Subcutaneous adipose tissue (tissue), 4 donors: ENCODE results near the gene RPL35A. TPM values are rescaled to one million over a fixed set of nuclear protein-coding genes. Genes with fewer than 3 reads are reported as not detected.

Experiments used
- CTCF ChIP-seq: fragments of 450-650 bp; IDR thresholded peaks from one replicate; pipeline ENCODE4 v1.5.1; 2016; ENCODE audit warnings: low read depth, mild to moderate bottlenecking, control low read depth, antibody characterized with exemption, moderate library complexity
- total RNA-seq, 4 donors: library from RNA; depleted of rRNA; stranded (reverse); fragments of >200 nt; gene quantifications; one replicate each; pipeline ENCODE4 v1.1.0, GENCODE V29; 2016

Gene RPL35A
- total RNA-seq = 100 to 1,000 TPM; 578 to 880 (median 646) TPM

DNA sequence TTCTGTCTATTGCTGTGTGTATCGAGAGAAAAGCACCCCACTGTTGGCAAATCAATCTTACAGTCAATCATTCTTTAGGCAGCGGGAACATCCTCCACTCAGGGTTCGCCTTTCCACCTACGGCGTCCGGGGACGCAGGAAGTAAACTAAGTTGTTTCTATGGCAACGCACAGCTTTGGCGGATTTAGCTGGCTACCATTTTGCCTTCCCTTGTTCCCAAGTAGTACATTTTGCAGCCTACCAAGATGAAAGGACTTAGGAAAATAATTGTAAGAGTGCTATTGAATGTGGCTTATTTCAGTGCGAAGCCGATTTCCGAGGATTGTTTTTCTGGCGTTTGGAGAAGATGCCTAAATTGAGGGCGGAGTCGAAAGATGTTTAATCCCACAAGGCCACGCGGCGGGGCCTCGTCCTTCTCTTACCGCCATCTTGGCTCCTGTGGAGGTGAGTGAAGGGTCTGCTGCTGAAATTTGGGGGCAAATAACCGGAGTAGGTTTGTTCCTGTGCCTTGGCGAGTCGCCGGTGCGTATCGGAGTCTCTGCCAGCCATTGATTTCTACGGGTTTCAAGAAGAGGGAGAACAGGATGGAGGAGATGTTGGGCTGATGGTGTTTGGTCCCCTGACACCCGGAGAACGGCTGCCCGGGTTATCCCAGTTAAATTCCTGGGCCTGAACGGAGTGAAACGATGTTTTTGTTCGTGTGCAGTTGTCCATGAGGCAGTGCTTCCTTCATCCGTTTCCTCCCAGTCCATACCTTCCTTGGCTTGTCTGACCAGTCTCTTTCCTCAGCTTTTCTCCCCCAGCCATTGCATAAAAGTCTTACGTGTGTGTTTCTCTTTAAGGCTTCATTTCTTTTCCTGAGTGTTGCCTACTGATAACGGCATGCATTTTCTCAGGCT is at the start of gene RPL35A:
Gene RPL35A (plus strand): TSS at position 413 of the 899 bp plus-strand sequence. CDS start 778 bp downstream, outside the sequence.
- no peak for TF ChIP-seq CTCF

- TF ChIP-seq CTCF = no peak
Observed at GRCh38 chr3:197901626-197902025, 48.4 kb upstream of the RPL35A start.

DNA sequence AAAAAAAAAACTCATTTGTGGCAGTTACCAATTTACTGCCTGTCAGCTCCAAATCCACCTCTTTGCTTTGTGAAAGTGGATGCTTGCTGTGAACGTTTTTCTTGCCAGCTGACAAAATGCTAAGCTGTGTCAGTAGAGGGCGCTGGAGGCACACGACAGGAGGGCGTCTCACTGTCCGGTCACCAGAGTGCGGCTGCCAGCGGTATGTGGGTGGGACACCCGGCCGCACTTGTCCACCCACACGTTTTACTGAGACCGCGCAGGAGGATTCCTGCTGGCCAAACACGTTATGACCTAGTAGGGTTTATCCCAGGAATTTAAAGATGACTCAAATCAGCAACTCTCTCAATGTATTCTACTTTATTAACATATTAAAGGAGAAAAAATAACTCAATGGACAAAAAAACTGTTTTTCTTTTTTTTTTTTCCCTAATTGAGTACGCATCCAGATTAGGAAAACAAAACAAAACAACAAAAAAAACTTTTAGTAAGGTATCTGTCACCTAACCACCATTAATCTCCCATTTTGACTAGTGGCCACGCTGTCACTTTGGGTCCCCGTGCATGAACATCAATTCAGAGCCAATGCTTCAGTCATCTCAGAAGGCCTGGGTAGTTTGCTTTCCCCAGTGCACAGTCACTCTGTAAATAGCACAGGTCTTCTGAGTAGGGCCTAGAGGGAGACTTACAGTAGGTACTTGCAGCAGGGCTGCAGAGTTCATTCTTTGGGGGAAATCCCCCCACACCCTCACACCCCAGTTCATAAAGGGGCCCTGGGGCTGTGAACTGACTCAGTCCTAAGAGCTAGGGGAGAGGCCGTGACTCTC is 43.8 kb upstream of the RPL35A start:
- TF ChIP-seq CTCF = no peak

DNA sequence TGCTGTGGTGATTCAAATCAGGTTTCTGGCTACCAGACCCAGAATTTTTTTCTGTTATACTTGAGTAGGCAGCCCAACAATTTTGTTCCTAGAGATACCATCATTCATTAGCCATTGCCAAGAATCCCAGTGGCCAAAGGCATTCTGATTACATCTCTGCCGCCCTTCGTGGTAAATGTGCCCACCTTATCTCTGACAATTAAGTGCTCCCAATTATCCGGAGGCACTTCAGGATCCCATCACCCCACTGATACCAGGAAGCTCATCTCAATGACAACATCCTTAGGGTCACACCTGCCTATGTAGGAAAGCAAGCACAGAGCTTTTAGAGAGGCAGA is 43.2 kb upstream of the RPL35A start:
- TF ChIP-seq CTCF = no peak

DNA sequence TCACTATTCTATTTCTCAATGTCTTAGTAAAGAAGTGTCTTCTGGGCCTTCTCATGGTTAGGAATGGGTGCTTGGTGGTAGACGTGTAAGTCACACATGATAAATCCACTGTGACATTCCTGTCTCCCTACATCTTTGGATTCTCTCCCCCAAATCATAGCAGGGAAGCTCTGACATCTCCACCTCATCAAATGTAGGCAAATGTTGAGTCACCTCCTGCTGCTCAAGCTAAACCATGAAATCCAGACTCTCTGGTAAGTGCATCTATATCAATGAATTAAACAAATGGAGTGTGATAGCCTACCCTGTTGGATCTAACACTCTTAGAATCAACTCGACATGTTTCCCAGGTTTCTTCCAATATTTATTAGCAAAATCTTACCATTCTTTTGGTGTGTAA is 42.8 kb upstream of the RPL35A start:
- no peak for TF ChIP-seq CTCF

GRCh38 chr3:197908957-197909701 is 40.9 kb upstream of the RPL35A start:
- TF ChIP-seq CTCF = no peak
